GM19351 (cell line): ENCODE measurements around the gene CWF19L2.
"Not testable (repeated sequence)": the region's sequence is repeated elsewhere in the genome, so short reads cannot be mapped to it uniquely, and the experiment has no call there.

Source experiments
- ATAC-seq: cut with Tn5 transposase; IDR thresholded peaks from one replicate; pipeline ENCODE4 v1.9.1; 2021; ENCODE audit warnings: mild to moderate bottlenecking, moderate library complexity; ENCODE audit not compliant: unreplicated experiment

CWF19L2 gene

GRCh38 chr11:107439586-107440167, 17.9 kb downstream of the CWF19L2 start:
- no peak for ATAC-seq

DNA sequence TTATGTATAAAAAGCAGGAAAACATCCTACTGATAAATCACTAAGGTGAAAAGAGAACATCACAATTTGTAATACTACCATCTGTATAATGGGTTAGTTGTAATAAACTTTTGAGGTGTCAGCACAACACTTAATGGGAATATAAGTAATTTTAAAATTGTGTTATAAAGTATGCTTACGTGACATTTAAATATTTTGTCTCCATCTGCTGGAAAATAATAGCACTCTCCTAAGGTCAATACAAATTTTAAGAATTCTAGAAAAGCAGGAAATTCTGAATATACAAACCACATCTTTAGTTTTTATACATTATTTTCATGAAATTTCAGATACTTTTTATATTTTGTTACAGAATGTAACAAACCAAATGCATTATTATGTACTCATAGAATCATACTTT, 19.5 kb downstream of the CWF19L2 start:
- ATAC-seq = no peak

DNA sequence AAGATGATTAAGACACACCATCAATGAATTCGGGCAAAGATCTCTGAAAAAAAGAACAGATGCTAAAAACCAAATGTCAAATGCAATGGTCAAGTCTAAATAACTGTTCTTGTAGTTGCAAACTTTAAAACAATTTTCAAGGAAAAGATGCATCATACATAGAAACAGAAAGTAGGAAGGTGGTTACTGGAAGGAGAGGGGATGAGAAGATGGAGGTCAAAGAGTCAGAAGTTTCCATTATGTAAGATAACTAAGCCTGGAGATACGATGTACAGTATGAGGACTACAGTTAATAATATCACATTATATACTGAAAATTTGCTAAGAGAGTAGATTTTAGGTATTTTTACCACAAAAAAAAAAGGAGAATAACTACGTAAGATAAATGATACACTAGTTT, 27.1 kb downstream of the CWF19L2 start:
- ATAC-seq = no peak

- no peak for ATAC-seq
Measured at GRCh38 chr11:107427569-107428180, 29.9 kb downstream of the CWF19L2 start.

- ATAC-seq = peak; percentile 77
Measured at GRCh38 chr11:107413352-107413751, 44.3 kb downstream of the CWF19L2 start.

GRCh38 chr11:107408762-107409211, 48.8 kb downstream of the CWF19L2 start:
- ATAC-seq = no peak

DNA sequence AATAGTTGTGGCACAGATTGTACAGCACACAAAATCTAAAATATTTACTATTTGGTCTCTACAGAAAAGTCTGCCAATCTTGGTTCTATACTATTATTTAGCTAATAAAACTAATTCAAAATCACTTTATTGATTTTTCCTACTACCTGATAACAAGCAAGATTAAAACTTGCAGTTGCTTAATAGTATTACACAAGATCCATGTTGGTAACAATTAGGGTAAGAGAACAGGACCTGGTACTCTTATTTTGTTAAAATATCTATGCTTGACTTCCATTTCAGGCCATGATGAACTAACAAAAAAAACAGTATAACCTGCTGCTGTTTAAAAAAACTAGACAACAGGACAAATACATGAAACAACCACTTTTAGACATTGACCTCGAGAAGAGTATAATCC, 52.4 kb downstream of the CWF19L2 start:
- ATAC-seq = no peak

DNA sequence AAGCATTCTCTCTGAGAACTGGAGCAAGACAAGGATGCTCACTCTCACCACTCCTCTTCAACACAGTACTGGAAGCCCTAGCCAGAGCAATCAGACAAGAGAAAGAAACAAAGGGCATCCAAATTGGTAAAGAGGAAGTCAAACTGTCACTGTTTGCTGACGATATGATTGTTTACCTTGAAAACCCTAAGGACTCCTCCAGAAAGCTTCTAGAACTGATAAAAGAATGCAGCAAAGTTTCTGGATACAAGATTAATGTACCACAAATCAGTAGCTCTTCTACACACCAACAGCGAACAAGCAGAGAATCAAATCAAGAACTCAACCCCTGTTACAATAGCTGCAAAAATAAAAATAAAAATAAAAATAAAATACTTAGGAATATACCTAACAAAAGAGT, 56.5 kb downstream of the CWF19L2 start:
- not testable (repeated sequence) for ATAC-seq

DNA sequence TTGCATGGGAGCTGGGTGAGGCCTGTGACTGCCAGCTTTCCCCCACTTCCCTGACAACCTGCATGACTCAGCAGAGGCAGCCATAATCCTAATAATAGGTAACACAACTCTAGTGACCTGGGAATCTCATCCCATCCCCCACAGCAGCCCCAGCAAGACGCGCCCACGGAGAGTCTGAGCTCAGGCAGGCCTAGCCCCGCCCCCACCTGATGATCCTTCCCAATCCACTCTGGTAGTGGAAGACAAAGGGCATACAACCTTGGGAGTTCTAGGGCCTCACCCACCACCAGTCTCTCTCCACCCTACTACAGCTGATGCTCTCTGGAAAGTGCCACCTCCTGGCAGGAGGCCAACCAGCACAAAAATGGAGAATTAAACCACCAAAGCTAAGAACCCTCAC, 60.3 kb downstream of the CWF19L2 start:
- ATAC-seq = no peak

DNA sequence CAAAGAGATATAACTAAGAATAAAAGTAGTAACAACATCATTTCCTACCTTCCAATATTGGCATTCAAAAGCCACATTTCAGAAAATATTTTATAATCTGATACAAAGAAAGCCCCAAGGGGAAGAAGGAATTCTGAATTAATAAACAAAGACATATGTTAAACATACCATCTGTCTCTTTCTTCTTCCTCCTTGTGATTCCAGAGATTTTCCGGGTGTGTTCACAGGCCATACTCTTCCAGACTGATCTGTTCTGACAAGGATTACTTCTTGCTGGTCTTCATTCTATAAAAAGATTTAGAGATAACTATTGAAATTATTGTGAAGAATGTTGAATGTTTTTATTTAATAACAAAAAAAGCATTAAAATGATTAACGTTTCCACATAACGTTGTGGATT, 65.0 kb downstream of the CWF19L2 start:
- ATAC-seq = no peak

- not testable (repeated sequence) for ATAC-seq
Measured at GRCh38 chr11:107390701-107391100, 66.9 kb downstream of the CWF19L2 start.

DNA sequence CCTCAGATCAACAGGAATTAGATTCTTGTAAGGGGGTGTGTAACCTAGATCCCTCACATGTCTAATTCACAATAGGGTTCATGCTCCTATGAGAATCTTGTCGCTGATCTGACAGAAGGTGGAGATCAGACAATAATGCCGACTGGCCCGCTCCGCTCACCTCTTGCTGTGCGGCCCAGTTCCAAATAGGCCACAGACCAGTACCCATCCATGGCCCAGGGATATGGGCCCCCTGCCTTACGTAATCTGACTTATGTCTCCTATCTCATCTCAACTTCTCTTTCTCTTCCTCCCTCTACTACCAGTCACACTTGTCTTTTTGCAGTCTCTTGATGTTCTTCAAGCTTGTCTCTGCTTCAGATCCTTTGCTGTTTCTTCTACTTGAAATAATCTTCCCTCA, 70.0 kb downstream of the CWF19L2 start:
- no peak for ATAC-seq

DNA sequence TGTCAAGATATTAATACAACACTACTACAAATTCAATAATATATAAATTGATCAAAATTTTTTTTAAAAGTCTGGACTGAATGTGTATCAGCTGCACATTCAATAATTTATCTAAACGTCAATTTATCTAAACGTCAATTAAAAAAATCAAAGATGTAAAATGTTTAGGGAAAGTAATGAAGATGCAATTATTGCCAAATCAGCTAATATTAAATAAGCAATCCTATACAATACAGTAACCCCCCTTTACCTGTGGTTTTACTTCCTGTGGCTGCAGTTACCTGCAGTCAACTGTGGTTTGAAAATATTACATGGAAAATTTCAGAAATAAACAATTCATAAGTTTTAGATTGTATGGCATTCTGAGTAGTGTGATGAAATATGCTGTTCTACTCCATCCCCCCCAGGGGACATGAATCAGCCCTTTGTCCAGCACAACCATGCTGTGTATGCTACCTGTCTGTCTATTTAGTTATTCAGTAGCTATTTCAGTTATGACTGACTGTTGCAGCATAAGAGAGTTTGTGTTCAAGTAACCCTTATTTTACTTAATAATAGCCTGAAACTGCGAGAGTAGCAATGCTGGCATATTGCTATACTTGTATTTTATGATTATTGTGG, 72.2 kb downstream of the CWF19L2 start:
- ATAC-seq = no peak

- no peak for ATAC-seq
Measured at GRCh38 chr11:107384144-107384852, 73.3 kb downstream of the CWF19L2 start.

- ATAC-seq = no peak
Measured at GRCh38 chr11:107372439-107372838, 85.2 kb downstream of the CWF19L2 start.

GRCh38 chr11:107370390-107370789, 87.2 kb downstream of the CWF19L2 start:
- ATAC-seq = no peak

- no peak for ATAC-seq
Measured at GRCh38 chr11:107359701-107360100, 97.9 kb downstream of the CWF19L2 start.

DNA sequence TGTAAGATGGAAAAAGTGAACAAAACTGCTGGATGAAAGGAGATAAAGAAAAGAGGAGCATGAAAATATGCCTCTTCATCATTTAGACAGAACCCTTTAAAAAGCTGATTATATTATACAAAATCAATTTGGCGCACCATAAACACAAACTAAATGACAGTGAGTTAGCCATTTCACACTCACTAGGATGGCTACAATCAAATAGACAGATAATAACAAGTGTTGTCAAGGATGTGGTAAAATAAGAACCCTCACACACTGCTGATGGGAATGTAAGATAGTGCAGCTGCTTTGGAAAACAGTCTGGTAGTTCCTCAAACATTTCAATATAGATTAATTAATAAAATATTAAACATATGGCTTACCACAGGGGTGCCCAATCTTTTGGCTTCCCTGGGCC, 99.7 kb downstream of the CWF19L2 start:
- ATAC-seq = no peak

DNA sequence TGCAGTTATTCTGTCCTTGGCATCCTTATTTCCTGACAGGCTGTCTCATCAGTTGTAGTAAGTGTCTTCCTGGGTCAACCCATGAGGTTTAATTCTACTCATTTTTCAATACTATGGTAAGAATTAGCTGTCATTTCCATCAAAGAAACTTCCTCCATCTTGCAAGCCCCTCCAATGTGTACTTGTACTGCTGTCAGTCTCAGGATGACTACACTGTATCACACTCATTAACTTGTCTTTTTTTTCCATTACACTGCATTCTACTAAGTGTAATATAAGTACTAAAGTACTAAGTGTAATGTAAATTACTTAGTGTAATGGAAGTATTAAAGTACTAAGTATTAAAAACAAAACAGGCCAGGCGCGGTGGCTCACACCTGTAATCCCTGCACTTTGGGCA, 102.8 kb downstream of the CWF19L2 start:
- no peak for ATAC-seq

- peak; percentile 81 for ATAC-seq
Measured at GRCh38 chr11:107337917-107338316, 119.7 kb downstream of the CWF19L2 start.

DNA sequence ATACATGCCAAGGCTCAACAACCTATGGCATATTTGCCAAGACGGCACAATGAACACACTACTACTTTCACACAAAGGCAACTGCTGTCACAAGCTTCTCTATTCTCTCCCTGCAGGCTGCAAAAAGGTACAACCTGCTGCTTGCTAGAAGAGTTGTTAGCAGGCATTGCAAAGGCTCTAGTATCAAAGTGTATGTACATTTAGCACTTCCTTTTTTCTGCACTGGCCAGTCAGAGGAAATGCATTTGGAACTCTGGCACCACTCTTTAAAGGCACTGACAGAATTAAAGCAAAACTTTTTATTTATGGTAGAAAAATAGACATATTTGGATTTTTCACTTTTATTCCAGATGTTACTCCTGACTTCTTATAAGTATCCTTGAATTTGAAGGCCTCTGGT, 125.9 kb downstream of the CWF19L2 start:
- ATAC-seq = no peak

GRCh38 chr11:107329164-107329563, 128.5 kb downstream of the CWF19L2 start:
- ATAC-seq = no peak
